ENCODE results near the gene KIF16B.

KIF16B gene

DNA sequence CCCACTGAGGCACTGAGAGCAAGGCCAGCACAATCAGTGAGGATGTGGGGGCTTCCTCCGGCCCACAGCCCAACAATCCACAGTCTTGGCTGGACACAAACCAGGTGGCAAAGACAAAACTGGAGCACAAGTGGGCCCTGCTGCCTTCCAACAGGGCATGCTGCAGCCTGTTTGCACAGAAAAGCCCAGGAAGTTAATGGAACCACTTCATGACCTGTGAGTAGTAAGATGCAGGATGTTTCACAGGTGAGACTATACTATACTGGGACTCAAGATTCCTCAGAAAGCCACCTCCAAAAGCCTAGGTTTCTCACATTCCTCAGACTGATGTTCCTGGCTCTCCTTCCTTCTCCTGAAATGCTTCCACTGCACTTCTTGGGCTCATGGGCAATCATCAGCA lies 235.5 kb downstream of the KIF16B start:
- no peak for DNase-seq

DNA sequence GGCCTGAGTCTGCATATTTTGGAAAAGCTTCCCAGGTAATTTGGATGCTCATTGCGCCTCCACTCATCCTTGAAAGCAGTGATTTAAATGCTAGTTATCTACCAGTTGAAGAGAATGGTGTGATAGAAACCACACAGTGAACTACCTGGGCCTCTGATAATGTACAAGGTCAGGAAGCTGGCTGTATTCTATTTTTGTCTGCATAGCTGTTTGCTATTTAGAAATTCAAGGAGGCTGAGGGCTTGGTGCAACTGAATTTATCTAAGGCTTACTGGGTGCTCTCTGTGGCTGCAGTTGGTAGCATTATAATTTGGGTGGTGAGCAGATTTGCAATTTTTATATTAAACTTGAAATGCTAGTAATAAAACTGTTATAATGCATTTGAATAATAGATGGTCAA lies 245.6 kb downstream of the KIF16B start:
- no peak for DNase-seq

DNA sequence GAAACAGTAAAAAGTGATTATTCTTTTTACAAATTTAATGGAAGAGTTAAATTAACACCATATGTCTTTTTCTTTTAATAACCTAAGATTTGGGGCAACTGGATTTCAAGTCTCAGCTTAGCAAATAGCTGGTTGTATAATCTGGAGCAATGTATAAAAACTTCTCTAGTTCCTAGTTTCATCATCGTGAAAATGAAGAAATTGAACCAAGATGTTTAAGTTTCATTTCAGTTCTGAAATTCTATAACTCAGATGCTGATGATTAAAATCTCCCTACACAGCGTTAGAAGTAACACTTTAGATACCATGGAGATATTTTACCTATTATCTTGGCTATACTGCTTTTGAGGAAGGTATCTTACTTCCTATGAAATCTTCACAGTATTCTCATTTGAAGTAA lies 252.0 kb downstream of the KIF16B start:
- no peak for DNase-seq

DNA sequence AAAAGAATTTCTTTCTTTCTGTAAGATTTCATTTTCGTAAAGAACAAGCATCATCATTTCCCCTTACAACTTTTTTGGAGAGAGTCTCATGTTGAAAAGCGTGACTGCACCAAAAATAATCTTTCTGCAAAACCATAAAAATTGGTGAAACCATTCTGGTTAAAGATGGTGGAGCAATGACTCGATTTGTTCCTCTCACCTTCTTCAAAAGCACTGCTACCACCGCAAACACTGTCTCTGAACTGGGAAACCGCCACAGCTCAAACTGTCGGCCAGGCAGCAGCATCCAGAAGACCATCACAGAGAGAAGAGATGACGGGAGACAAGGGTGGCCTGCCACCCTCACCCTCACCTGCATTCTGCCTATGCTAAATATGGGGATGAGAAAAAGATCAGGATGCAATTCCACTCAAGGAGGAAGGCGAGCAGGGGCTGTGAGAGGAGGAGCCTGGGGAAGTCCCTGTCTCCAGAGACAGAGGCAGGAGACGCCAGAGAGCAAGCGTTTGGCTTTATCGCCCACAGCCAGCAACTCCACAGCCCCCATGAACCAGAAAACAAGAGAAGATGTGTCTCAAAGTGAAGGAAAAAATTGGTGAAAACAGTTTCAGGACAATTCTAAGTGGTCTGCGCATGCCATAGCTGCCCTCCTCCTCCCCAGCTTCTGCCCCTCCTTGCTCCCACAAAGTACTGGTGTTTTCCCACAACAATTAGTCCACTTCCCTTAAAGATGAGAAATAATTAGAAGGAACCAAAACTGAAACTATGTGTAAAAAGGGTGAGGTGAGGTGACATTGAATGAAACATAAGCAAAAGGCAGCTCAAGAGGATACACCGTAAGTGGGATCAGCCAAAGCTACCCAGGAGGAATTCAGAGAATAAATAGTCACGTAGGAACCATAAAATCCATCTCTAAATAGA lies 255.5 kb downstream of the KIF16B start:
- no peak for DNase-seq

DNA sequence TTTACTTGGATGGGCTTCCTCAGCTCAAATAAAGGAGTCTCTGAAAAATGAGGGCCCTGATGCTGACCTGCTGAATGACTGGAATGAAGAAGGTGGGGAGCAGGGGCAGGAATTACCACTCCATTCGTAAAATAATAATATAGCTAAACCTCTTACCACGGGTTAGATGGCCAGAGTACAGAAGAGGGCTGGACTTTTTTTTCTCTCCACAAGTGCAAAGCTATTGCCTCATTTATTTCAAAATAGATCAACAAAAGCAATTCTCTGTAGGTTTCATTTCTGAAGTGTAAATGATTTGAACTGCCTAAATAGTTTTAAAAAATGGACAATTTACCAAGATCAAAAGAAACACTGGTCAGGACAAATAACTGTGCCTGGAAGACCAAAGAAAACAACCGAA lies 256.7 kb downstream of the KIF16B start:
- no peak for DNase-seq

DNA sequence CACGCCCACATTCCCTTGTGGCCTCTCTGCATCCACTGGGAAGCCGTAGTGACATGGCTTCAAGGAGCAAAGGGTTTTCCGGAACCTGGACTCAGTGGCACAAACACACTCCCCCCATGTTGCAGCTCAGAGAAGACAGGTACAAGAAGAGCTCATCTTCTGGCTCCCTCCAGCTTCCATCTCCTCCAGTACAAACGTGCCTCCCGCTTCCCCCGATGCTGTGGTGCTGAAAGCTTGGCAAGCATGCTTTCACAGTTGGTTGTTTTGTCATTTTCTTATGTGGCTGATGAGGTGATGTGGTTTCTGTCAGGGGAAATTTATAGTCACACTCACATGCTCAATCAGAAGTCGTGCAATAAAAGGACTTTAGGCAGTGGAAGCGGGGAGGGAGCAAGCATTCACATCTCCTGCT lies 258.5 kb downstream of the KIF16B start:
- no peak for DNase-seq

- DNase-seq: no peak
Measured at GRCh38 chr20:16314320-16314719, 258.9 kb downstream of the KIF16B start.

GRCh38 chr20:16313917-16314316 lies 259.3 kb downstream of the KIF16B start:
- DNase-seq: no peak

- no peak for DNase-seq
Measured at GRCh38 chr20:16312998-16313397, 260.2 kb downstream of the KIF16B start.

- DNase-seq: no peak
Measured at GRCh38 chr20:16311756-16312155, 261.5 kb downstream of the KIF16B start.

DNA sequence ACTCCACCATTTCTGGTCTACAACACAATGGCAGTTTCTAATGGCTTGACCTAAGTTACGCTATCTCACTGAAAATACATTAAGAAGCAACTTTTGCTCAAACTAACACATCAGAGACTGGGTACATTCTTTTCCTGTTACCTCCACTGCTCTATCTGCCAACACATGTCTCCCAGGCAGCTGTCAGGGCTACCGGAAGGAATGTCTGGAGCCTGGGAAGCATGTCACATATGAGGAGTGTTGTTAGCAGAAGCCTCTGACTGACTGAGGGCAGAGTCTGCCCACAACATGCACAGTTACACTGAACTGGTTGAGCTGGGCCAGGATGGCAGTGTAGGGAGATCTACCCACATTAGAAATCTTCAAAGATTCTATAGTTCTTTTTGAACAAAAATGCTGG lies 264.5 kb downstream of the KIF16B start:
- DNase-seq: no peak

- no peak for DNase-seq
Measured at GRCh38 chr20:16302818-16303217, 270.4 kb downstream of the KIF16B start.

DNA sequence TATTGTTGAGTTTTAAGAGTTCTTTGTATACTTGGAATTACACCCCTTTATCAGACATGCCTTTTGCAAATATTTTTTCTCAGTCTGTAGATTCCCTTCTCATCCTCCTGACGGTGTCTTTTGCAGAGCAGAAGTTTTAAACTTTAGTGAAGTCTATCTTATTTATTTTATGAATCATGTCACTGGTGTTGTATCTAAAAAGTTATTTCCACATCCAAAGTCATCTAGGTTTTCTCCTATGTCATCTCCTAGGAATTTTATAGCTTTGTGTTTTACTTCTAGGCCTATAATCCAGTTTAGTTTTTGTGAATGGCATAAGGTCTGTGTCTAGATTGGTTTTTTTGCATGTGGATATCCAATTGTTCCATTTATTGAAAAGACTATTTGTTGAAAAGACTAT lies 271.3 kb downstream of the KIF16B start:
- no peak for DNase-seq

GRCh38 chr20:16299897-16300296 lies 273.4 kb downstream of the KIF16B start:
- no peak for DNase-seq

DNA sequence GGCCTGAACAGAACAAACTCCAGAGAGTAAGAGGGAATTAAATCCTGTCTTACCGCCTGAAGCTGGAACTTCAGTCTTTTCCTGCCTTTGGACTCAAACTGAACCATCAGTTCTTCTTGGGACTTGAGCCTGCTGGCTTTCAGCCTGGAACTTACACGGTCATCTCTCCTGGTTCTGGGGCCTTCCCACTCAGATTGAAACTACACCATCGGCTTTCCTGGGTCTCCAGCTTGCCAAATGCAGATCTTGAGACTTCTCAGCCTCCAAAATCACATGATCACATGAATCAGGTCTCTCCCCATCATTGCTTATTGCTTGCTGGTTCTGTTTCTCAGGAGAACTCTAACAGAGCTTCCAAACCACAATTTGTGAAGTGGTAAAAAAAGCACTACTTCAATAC lies 276.3 kb downstream of the KIF16B start:
- no peak for DNase-seq

- DNase-seq: no peak
Measured at GRCh38 chr20:16295534-16295933, 277.7 kb downstream of the KIF16B start.

- DNase-seq: no peak
Measured at GRCh38 chr20:16293590-16293989, 279.7 kb downstream of the KIF16B start.

GRCh38 chr20:16292226-16292880 lies 280.9 kb downstream of the KIF16B start:
- no peak for DNase-seq

- DNase-seq: no peak
Measured at GRCh38 chr20:16290358-16290757, 282.9 kb downstream of the KIF16B start.

- DNase-seq: no peak
Measured at GRCh38 chr20:16287776-16288175, 285.5 kb downstream of the KIF16B start.

DNA sequence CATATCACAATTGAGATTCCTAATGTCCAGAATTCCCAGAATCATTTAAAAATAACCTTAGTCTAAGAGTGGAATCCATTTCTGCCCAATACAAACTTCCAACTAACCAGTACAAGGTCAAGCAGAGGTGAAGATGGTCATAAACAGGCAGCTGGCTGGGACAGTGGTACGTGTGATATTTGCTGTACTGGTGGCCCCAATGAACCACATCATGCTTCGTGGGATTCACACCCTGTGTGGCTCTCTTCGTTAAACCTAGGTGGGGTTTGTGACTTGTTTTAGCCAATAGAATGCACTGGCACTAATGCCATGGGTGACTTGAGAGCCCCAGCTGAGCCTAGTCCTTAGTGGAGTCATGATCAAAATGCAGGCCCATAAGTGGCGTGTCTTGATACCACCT lies 286.6 kb downstream of the KIF16B start:
- DNase-seq: no peak

DNA sequence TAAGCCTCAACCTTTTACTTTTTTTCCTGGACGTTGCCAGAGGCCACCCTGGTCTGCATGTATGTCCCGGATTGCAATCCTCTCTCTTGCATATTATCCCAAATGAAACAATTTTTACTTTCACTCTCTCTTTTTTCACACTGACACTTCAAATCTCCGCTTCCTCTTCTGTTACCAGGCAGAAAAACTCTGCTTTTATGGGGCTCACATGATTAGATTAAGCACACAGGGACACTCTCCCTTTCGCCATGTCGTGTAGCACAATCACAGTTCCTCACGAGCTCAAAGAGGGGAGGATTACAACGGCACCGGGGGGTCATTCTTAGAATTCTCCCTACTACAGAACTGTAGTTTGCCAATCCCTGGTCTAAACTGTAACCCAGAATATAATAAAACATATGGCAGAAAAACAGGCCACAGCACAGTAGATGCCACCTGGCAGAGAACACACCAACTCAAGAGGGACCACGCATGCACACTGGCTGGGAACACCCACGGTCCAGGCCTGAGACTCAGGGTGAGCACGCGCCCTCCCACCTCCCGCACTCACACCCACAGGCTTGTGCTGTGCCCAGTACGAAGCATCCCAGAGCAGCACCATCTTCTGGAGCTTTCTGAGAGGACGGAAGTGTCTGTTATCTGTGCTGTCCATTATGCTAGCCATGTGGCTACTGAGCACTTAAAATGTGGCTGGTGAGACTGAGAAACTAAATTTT lies 288.7 kb downstream of the KIF16B start:
- no peak for DNase-seq

DNA sequence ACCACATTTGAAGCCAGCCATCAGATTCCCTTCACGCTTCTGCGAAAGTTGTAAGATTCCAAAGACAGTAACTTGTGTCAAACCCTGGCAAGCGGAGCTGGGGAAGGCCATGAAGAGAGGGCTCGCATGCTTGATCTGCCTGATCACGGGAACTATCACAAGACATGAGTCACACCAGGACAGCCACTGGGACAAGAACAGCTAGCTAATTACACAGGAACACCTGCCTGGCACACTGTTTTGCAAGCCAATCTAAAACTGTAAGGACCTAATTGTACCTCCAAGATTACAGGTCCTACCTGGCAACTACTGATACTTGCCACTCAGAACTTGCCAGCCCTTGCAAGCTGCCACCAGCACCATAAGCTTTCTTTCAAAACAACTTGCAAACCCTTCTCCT lies 289.3 kb downstream of the KIF16B start:
- no peak for DNase-seq

DNA sequence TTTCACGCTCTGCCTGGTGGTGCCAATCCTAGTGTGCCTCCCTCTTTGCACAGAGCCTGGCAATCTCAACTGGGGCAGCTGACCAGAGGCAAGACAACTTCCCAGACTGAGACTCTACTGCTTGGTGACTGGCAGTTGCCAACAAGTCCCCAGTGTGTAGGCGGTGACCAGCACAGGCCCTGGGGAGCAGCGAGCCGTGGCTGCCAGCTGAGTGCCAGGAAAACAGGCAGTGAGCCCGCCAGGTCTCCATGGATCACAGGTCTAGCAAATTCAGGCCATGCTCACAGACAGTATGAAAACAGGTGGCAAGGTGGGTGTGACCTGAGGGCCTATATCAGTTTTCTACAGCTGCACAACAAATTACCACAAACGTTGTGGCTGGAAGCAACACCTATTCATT lies 289.9 kb downstream of the KIF16B start:
- no peak for DNase-seq

All from DMS79 treated with DMSO at 0.1 percent for 48 hours (cell line).